C1 segment of cervical spinal cord (tissue), 14 donors: Measurements from ENCODE around the gene RFPL1.

ENCODE experiments used
- DNase-seq, 14 donors: peaks; one replicate each; lab custom pipeline; 2025; lab: John Stamatoyannopoulos, UW

RFPL1 gene

DNA sequence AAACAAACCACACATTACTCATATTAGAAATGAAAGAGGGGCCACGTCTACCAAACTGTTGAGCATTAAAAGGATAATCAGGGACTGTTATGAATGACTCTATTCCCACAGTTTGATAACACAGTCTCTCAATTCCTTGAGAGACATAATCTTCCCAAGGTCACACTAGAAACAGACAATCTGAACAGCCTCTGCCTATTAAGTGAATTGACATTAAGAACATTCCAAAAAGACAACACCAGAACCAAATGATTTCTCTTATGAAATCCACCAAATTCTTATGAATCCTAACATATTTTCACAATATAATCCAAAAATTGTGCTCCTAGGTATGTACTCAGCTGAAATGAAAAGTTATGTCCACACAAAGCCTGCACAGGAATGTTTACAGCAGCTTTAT is 4.6 kb downstream of the RFPL1 start:
- DNase-seq, result no peak

DNA sequence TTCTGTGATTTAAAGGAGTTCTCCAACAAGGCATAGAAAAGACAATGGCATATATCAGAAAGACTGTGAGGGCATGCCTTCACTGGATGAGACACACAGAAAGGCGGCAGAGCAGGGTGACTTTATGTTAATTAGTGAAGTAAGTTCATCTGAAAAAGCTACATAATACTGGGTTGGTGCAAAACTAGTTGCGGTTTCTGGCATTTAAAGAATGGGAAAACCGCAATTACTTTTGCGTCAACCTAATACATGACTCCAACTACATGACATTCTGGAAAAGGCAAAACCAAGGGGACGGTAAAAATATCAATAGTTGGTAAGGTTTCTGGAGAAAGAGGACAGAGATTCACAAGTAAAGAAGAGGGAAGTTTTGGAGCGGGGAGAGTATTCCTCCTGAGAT is 5.1 kb downstream of the RFPL1 start:
- no peak for DNase-seq

DNA sequence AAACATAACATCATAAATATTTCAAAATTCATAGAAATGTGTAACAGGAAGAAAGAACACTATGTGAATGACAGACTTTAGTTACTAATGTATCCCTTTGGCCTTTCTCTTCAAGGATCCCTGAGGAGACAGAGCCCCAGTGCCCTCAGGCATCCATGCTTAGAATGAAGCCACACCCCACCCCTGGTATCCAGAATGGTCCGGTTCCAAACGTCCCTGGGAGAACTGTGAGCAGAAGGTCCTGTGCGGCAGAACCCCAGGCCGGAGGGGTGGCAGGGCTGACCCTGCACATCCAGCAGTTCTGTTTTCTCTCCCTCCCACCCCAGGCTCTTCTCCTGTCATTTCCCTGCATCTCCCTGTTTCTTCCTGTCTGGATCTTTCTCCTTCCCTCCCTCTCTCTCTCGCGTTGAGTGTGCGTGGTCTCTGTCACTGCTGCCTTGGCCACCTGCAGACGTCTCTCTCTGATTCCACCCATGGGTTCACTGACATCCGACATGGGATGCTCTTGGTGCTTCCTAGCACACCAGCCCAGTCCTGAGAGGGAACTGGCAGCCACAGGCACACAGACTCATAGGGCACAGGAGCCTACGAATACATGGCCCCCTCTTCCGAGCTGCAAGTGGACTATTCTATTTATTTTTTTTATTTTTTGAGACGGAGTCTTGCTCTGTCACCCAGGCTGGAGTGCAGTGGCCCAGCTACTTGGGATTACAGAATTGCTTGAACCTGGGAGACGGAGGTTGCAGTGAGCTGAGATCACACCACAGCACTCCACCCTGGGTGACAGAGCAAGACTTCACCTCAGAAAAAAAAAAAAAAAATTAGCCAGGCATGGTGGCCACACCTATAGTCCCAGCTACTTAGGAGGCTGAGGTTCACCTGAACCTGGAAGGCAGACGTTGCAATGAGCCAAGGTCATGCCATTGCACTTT is 5.7 kb downstream of the RFPL1 start:
- no peak for DNase-seq

DNA sequence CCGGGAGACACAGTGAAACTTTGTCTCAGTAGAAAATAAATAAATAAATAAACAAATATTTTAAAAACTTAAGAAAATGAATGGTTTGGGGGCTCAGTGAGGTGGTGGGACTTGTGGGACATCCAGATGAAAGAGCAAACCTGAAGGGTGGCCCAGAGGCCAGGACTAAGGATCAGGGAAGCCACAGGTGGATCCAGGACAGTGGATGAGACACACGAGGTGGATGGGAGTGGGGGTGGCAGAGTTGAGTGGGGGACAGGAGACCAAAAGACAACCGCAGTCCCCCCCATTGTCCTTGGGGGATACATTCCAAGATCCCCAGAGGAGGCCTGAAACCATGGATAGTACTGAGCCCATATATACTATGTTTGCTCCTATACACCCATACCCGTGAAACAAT is 7.1 kb downstream of the RFPL1 start:
- DNase-seq, result no peak

DNA sequence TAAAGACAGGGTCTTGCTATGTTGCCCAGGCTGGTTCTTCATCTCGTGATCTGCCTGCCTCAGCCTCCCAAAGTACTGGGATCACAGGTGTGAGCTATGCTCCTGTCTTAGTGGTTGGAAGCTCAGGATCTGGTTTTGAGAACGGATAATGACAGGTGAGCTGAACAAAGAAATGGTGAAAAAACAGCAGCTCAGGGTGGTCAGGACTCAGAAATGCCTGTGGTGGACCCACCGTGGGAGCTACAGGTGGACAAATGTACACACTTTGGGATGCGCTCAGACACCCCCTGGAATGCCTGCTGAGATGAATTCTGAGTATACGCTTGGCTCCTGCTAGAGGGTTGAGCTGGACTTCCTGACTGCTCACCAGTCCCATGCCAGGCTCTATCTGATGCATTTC is 9.5 kb downstream of the RFPL1 start:
- no peak for DNase-seq

DNA sequence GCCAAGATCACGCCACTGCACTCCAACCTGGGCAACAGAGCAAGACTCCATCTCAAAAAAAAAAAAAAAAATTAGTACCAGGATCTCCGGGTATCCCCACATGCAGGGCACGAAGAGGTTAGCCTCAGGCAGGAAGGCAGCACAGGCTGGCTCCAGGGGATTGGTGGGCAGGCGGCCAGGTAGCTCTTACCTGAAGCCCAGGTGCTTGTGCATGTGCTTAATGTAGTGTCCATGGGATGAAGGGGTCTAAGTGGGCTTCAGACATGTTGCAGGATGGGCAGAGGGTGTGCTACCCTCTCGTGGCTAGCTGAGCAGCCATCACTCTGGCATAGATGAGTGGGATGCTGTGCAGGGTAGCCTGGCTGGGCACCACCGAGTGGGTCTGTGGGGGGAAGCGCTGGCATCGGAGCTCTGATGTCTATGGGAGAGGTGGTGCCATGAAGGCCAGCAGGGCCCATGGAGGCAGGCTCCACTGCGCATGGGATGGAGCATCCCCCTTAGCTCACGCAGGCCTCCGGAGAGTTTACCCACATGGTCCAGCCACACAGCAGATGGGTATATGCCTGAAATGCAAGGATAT is 11.0 kb downstream of the RFPL1 start:
- DNase-seq, result no peak

DNA sequence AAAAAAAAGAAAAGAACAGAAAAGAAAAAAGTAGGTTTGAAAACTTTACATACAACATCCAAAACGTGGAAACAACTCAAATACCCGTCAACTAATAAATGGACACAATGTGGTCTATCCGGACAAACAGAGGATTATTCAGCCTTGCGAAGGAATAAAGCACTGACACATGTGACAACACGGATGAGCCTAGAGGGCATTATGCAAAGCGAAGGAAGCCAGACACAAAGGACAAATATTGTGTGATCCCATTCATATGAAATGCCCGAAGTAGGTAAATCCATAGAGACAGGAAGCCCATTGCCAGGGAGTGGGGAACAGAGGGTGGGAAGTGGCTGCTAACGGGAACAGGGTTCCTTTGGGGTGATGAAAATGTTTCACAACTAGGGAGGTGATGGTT is 11.8 kb downstream of the RFPL1 start:
- DNase-seq, result no peak

DNA sequence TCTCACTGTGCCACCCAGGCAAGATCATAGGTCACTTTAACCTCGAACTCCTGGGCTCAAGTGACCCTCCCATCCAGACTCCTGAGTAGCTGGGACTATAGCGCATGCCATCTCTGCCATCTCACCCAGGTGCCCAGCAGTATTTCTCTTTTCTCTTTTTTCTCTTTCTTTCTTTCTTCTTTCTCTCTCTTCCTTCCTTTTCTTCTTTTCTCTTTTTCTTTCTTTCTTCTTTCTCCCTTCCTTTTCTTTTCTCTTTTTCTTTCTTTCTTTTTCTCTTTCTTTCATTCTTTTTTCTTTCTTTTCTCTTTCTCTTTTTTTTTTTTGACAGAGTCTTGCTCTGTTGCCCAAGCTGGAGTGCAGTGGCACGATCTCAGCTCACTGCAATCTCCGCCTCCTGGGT is 13.5 kb downstream of the RFPL1 start:
- no peak for DNase-seq

DNA sequence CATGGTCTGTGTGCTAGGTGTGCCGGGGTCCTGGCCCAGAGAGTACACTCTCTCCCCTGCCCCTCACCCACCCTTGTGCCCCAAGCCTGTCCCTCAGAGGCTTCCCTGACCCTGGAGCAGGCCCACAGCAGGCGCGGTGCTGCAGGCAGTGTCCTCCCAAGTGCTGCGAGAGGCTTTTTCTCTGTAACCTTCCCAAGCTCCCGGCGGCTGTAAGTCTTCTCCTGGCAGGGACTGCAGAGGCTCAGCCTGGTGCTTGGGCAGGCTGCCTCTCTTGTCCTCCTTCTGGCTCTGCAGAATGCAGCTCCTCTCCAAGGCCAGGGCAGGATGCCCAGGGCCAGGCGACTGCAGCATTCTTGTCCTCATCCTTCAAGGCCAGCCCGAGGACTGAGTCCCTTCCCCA is 15.9 kb downstream of the RFPL1 start:
- peak in 10 of 14 donors; percentile 12 to 96 (median 48) for DNase-seq

DNA sequence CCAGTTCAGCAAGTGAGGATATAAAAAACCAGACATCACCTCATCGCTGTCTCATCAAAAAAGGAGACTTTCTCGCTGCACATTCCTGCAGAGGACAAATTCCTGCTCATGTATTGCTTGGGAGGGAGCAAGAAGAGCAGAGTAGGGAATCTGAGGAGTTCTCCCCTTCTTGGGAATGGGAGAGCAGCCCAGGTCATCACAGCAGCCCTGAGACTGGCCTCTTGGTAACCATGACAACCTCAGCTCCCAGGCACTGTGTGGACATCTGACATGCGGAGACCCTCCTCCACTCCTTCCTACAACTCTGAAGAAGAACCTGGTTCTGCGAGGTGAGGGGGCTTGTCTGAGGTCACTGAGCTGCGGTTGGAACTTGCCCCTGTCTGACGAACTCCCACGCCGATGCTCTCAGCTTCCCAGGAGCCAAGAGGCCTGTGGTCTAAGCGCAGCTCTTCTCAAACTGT is 17.9 kb downstream of the RFPL1 start:
- DNase-seq, result no peak

DNA sequence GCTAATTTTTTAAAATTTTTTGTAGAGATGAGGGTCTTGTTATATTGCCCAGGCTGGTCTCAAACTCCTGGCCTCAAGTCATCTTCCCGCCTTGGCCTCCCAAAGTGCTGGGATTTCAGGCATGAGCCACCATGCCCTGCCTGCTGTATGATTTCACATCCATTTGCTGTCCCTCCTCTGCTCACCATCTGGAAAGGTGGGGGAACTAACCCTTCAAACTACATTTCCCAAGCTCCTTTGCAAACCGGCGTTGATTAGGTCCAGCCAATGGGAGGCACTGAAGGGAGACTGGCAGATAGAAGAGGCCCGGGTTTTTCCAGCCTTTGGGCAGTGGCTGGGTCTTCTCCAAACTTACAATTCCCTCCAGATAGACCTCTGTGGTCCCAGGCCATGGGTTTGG is 19.3 kb downstream of the RFPL1 start:
- DNase-seq, result peak in 1 of 14 donors; percentile 48

DNA sequence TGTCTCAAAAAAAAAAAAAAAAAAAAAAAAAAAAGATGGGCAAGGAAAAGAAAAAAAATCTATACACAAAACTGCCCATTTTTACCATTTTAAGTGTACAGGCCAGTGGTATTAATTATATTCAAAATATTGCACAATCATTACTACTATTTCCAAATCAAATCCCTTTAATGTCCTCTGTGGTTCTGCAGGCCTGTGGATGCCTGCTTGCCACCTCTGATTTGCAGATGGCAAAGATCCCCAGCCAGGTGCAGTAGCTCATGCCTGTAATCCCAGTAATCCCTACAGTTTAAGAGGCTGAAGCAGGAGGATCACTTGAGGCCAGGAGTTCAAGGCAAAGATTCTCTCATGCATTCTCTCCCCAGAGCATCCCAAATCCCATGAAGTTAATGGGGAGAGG is 20.2 kb downstream of the RFPL1 start:
- no peak for DNase-seq

DNA sequence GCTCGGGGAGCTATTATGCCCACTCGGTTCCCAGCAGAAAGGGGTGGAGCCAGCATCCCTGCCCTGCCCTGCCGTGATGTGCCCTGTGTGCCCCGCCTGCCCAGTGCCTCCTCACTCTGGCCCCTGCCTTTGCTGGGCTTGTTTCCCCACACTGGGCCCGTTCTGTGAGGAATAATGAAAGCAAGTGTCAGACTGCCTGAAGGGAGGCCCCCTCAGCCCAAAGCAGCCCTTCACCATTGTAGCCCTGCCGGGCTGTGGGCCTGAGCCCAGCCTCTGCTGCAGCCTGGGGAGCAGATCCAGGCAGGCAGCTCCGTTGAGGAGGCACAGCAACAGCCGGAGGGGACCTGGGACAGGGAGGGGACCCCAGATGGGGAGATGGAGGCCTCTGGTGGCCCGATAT is 21.4 kb downstream of the RFPL1 start:
- no peak for DNase-seq

DNA sequence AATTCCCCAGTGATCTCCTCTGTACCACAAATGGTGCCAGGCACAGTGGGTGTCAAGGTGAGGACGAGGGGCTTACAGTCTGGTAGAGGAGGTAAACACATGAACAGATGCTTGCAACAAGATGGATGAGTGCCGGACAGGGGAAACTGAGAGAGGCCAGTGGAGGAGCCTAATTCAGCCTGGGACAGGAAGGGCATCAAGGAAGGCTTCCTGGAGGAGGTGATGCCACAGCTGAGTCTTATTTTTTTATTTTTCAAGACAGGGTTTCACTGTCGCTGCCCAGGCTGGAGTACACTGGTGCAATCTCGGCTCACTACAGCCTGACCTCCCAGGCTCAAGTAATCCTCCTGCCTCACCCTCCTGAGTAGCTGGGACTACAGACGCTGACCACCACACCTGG is 22.9 kb downstream of the RFPL1 start:
- DNase-seq, result no peak

DNA sequence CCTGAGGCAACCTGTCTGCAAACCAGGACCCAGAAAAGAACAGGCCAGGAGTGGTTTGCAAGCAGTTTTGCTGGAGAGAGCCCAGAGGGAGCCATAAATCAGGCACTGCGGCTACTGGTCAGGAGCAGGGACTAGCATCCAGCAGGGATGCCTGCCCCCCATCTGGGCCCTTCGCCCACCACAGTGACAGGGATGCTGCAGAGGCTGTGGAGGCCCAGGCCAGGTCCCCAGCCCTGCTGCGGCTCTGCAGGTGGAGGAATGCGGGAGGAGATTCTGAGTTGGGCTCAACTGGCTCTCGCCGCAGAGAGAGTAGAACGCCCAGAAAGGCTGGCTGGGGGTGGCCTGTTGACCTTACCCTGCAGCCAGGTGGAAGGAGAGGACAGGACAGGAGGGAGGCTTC is 25.2 kb downstream of the RFPL1 start:
- DNase-seq, result no peak

DNA sequence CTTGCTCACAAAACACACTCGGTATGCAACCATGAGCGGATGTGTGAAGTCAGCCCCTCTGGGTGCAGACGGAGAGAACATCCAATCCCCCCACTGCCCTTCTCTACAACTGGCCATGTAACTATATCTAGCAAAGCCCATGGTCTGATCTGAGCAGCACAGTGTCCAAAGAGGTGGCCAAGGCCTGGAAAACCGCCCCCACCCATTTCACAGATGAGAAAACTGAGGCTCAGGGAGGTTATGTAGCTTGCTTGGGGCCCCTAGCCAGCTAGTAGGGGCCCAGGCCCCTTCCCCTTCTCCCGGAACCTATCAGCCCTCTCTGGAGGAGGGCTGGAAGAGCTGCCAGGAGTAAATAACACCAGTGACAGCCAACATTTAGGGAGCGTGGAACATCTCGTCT is 26.2 kb downstream of the RFPL1 start:
- DNase-seq, result no peak

DNA sequence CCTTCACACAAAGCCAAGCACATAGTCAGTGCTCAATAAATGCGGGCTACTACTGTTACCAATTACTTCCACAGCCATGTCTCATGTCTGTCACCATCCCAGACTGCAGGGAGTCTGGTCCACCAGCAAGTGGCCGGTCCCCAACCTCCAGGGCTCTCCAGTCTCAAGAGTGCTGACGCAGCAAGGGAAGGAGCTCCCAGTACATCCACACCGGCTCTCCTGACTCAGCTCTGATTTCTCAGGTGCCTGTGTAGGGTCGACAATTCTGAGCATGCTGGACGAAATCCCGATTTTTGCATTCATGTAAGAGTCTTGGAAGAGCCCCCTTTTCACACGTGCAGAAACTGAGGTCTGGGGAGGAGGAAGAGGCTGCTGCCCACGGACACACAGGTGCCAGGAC is 31.4 kb downstream of the RFPL1 start:
- DNase-seq, result no peak

DNA sequence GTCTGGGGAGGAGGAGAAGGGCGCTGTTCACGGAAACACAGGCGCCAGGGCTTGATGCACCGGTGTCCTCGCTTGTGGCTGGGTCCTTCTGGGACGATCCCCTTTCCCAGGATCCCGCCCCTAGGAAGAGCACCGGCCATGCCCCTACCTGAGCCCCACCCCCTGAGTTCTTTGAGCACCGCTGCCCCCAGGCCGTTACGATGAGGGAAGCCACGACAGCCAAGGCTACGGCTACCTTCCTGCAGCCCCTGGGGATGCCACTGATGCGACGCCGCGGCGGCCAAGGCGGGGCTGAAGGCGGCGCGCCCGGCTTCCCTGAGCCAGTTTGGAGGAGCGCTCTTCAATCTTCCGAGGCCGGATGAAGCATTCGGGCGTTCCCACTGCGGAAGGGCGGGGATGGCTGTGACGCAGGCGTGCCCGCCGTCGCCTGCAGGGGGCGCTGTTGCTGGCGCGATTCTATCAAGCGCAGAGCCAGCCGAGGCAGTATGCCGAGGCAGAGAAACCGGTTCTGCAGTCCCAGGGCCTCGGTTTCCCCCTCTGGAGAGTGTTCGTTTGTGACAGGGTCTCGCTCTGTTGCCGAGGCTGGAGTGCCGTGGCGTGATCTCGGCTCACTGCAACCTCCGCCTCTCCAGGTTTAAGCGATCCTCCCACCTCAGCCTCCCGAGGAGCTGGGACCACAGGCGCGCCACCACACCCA is 31.9 kb downstream of the RFPL1 start:
- DNase-seq, result peak in 5 of 14 donors; percentile 11 to 34 (median 18)

DNA sequence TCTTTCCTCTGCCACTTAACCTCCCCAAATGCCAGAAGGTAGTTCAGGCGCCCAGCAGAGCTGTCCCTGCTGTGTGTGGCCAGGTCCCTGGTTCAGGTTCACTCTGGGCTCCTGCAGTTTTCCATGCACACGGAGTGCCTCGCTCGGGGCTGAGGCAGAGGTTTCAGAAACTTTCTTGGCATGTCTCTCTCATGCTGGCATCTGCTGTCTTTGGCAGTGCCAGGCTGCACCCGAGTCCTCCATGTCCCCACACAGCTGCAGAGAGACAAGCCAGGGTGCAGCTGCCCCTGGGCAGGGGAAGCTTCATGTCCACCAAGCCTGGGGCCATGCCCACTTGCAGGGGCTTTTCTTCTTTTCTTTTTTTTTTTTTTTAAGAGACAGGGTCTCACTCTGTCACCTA is 34.6 kb downstream of the RFPL1 start:
- DNase-seq, result no peak

DNA sequence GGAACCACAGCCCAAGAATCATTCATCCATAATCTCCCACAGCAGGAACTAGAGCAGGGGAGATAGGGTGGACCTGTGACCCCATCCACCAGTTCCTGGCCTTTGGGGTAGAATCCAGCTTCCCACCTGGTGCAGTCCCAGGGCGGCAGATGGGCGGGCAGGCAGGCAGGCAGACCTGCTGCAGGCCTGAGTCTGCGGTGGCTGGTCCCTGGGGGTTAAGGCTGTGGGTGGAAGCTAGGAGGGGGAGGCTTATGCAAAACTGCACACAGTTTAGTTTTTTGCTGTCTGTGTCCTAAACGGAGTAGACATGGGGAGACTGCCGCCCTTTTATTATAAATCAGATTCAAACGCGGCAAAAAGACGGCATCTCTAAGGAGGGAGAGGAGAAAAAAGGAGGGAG is 37.2 kb downstream of the RFPL1 start:
- DNase-seq, result no peak

DNA sequence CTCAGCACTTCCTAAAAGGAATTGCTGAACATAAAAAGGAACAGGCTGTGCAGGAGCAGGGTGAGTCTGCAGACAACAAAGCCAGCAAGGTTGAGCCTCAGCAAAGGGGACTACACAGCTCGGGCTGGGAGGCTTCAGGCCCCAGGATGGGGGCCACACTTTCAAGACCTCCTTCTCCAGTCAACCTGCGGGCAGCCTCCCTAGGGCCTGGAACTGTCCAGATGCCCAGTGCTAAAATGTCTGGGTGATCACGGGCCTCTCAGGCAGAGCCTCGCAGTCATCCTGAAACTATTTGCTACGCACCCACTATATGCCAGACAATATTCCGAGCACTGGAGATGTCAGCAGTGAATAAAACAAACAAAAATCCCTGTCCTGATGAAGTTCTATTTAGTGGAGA is 37.7 kb downstream of the RFPL1 start:
- DNase-seq, result no peak

DNA sequence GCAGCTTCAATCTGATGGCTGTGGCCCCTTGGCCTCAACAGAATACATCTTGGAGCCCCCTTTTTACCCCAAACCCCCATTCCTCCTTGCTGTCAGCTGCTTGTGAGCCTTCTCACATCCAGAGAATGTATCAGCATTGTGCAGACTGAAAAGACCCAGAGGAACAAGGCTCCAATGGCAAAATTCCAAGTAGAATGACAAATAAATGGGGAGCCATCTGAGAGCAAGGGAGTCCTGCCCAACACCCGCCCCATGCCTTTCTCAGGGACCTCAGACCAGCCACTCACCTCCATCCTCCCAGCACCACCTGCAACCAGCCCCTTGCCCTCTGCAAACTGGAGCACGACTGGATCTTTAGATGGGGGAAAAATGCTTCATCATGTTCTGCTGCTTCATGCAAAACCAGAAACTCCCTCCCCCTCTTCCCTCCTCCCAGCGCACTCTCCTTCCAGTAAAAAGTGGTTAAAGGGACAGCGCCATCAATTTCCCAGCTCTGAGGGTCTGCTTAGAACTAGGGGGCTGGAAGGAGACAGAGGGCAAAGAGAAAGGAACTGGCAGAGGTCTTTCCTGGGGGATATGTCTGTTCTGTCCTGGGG is 39.4 kb downstream of the RFPL1 start:
- peak in 1 of 14 donors; percentile 24 for DNase-seq
